ENCODE measurements around the gene DYRK1A.

GRCh38 chr21:37381883-37382585 lies 15.5 kb downstream of the DYRK1A start:
- TF ChIP-seq POLR2AphosphoS5 (IDR thresholded peaks at IDR 0.05; ENCODE audit: borderline replicate concordance, low read depth, low read length), result no peak
- no peak for TF ChIP-seq EZH2 (IDR thresholded peaks at IDR 0.05)
